GM18511 (cell line): ENCODE data around the gene DGCR2.
"Not testable (repeated sequence)": the region's sequence is repeated elsewhere in the genome, so short reads cannot be mapped to it uniquely, and the experiment has no call there.

Experiments
- ATAC-seq: cut with Tn5 transposase; IDR thresholded peaks from one replicate; pipeline ENCODE4 v1.9.1; 2021; ENCODE audit warnings: mild to moderate bottlenecking, moderate library complexity; ENCODE audit not compliant: unreplicated experiment

DGCR2 gene

GRCh38 chr22:19084586-19084985 is 37.6 kb downstream of the DGCR2 start:
- not testable (repeated sequence) for ATAC-seq

- not testable (repeated sequence) for ATAC-seq
Observed at GRCh38 chr22:19084126-19084525, 38.1 kb downstream of the DGCR2 start.

- no peak for ATAC-seq
Observed at GRCh38 chr22:19082793-19083192, 39.4 kb downstream of the DGCR2 start.

DNA sequence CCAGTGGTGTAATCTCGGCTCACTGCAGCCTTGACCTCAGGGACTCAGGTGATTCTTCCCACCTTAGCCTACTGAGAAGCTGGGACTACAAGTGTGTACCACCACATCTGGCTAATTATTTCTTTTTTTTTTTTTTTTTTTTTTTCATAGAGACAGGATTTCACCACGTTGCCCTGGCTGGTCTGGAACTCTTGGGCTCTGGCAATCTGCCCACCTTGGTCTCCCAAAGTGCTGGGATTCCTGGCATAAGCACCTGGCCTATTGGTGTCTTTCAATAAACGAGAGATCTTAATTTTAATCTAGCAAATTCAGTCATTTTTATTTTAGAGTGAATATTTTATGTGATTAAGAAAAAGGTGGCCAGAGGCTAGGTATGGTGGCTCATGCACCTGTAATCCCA is 40.1 kb downstream of the DGCR2 start:
- no peak for ATAC-seq

DNA sequence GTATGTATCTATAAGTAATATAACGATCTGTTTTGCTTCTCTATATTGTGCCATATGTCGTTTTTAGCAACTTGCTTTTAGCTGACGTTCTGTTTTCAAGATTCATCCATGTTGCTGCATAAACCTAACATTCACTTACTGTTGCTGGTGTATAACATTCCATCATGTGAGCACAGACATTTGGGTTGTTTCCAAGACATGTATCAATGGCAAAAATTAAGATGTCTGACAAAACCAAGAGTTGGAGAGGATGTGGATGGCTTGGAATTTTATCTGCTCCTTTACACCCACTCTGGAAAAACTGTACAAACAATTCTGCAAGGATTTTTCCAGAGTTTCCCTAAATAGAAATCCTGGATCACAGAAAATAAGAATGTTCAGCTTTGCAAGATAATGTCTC is 40.9 kb downstream of the DGCR2 start:
- no peak for ATAC-seq

DNA sequence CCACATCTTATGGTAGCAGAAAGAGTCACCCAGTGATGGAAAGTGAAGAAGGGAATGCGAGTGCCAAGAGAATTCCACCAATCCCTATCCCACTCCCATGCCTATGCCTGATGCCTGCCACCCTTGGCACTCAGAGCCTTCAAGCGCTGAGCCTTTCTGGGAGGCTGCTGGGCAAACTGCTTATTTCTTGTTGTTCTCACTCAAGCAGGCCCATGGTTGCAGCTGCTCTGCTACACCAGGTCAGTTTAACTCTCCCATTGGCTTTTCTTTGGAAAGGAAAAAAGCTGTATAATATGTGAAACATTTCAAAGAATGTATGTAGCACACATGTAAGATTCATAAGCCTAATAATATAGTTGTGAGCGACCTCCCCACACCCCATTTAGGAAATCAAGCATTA is 41.4 kb downstream of the DGCR2 start:
- ATAC-seq: no peak

GRCh38 chr22:19079691-19080090 is 42.5 kb downstream of the DGCR2 start:
- ATAC-seq: no peak

DNA sequence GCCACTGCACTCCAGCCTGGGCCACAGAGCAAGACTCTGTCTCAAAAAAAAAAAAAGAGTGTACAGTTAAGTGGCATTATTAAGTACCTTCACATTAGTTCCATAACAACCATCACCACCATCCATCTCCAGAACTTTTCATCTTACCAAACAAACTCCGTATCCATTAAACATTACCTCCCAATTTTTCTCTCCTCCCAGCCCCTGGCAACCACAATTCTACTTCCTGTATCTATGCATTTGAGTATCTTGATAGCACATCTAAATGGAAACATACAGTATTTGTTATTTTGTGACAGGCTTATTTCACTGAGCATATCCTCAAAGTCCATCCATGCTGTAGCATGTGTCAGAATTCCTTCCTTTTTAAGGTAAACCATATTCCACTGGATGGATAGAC is 46.8 kb downstream of the DGCR2 start:
- no peak for ATAC-seq

- not testable (repeated sequence) for ATAC-seq
Observed at GRCh38 chr22:19072853-19073252, 49.4 kb downstream of the DGCR2 start.

DNA sequence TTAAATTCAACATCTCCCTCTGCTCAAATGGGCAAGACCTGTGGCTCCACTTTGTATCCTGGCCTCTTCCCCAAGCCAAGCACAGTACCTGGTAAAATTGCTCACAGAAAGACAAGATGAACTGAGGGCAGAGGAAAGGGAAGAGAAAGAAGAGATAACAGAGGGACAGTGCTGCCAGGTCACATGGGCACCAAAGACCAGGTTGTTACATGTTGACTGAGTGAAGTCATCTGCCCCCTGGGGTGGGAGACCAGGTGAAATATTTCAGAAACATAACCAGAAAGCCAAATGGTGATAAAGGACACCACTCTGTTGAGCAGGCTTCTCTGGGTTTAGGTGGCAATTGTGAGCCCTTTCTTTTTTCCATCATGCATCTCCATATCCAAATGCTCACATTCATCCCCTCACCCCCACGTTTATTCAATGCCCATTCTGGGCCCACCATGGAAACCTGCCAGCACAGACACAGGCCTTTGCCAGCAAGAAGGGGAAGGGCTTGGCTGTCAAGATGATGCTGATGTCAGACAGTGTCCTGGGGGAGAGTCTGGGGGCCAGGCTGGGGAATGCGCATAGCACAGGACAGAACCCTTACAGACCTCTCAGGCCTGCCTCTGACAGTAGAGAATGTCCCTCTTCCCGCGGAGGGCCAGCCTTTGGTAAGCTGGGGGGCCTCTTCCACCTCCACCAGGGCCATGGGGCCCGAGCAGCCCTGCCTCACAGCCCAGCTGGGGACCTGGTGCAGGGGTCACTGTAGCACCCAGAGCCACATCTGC is 51.6 kb downstream of the DGCR2 start:
- no peak for ATAC-seq

- ATAC-seq: no peak
Observed at GRCh38 chr22:19069451-19069850, 52.8 kb downstream of the DGCR2 start.

GRCh38 chr22:19068784-19069271 is 53.4 kb downstream of the DGCR2 start:
- no peak for ATAC-seq

- no peak for ATAC-seq
Observed at GRCh38 chr22:19067696-19068348, 54.4 kb downstream of the DGCR2 start.

DNA sequence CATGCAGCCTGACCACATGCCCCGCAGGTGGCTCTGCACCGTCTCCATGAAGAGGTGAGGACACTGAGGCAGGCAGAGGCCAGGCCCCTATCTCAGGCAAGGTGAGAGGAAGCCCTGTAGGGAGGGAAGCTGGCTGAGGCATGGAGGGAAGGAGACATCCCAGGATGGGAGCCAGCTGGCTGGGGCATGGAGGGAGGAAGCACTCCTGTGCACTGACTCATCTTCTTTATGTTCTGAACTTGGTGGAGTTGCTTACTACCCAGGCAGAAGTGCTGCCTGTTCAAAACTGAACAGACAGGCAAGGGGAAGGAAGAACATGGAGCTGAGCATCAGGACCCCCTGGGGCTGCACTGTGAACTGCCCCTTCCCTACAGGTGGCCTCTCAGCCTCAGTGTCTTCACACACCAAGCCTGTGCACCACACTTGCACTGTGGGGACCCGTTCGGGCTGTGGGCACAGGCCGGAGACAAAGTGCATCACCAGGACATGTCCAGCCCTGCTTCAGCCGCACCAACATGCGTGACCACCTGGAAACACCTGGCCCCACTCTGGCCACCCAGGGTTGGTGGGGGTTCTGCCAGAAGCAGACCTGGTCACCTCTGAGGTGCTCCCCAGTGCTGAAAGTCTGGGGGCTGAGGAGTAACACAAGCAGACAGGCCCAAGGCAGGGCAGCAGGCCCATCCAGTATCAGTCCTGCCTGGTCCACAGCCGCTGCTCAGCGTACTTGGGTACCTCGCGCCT is 55.5 kb downstream of the DGCR2 start:
- no peak for ATAC-seq

- ATAC-seq: no peak
Observed at GRCh38 chr22:19065929-19066328, 56.3 kb downstream of the DGCR2 start.

DNA sequence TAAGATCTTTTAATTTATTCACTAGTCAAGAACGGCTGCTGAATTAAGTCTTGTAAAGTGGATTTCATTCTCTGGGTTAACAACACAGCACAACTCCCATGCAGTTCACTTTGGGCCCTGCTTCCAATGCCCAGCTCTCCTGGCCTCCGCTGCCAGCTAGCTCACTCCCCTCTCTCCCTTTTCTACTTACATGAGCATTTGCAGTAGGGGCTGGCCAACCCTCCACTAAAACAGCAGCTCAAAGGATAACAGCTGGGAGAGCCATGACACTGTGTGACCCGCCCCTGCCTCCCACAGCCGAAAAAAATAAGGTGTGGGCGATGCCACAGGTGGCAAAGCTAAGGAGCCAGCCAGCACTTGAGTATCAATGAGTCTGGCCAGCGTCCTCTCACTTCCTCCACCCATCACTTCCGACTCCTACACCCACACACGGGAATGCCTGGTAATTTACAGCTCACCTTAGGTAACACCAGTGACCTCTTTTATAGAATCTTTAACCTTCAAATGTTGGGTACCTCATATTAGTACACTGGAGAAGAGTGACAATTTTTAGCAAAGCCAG is 56.8 kb downstream of the DGCR2 start:
- ATAC-seq: no peak

DNA sequence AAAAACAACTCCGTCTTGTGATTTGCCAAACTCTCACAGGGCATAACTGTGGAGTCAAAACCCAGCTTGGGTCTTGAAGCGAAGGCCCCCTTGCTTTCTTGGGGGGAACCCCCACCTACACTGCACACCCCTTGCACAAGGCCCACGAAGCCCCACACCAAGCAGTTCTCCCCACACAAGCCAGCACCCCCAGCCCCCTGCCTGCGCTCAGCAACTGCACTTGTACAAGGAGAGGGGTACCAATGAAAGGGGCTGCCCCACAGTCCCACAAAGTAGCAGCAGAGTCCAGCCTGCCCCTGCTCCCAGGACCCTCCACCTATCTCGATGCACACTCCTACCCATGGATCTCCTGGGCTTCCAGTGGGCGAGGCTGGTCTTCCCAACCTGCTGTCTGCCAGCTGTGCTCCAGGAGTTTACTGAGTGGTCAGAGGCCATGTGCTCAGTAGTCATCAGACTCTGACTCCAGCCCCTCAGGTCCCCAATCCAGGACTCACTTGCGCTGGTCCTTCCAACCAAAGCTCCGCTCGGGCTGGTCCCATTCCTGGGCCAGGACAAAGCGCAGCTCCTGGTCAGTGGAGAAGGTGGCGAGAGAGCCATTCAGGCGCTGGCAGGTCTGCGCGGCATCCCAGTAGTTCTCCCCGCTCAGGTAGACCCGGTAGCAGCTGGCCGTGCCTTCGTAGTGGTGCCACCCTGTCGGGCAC is 57.7 kb downstream of the DGCR2 start:
- ATAC-seq: no peak

GRCh38 chr22:19063581-19064353 is 58.4 kb downstream of the DGCR2 start:
- no peak for ATAC-seq

GRCh38 chr22:19062943-19063308 is 59.3 kb downstream of the DGCR2 start:
- no peak for ATAC-seq
